A673 (cell line): ENCODE measurements around the gene BBS10.

Experiments used
- CTCF ChIP-seq: fragments of 300-800, 200-600 bp; sonication (generic); conservative IDR thresholded peaks from 2 replicates; pipeline ENCODE4 v1.5.1; 2017; ENCODE audit warnings: low read depth, mild to moderate bottlenecking, antibody characterized with exemption, low read length, moderate library complexity, mixed read lengths
- EZH2 ChIP-seq: fragments of 200-600 bp; sonication (generic); IDR thresholded peaks from 2 replicates; pipeline ENCODE4 v1.6.1; 2017; ENCODE audit warnings: borderline replicate concordance, low read depth, mild to moderate bottlenecking, mixed read lengths, antibody characterized with exemption, low read length; ENCODE audit not compliant: poor library complexity, severe bottlenecking

- no peak for TF ChIP-seq CTCF
- no peak for TF ChIP-seq EZH2
Observed at GRCh38 chr12:76303365-76303764, 44.9 kb downstream of the BBS10 start.
